Brain pericyte (primary cell): ENCODE measurements around the gene DOCK1.

Experiments used
- DNase-seq: peaks from one replicate; pipeline ENCODE4 v3.0.0-alpha.2; 2012; ENCODE audit warnings: low read depth, low spot score

The DOCK1 gene

GRCh38 chr10:127085957-127086356, 180.7 kb downstream of the DOCK1 start:
- DNase-seq, result no peak

- DNase-seq, result no peak
Measured at GRCh38 chr10:127088908-127089307, 183.7 kb downstream of the DOCK1 start.

GRCh38 chr10:127089446-127089845, 184.2 kb downstream of the DOCK1 start:
- DNase-seq, result no peak

- DNase-seq, result no peak
Measured at GRCh38 chr10:127090138-127090537, 184.9 kb downstream of the DOCK1 start.

GRCh38 chr10:127091354-127091753, 186.1 kb downstream of the DOCK1 start:
- no peak for DNase-seq

- DNase-seq, result no peak
Measured at GRCh38 chr10:127092916-127093315, 187.7 kb downstream of the DOCK1 start.

GRCh38 chr10:127094984-127095383, 189.8 kb downstream of the DOCK1 start:
- DNase-seq, result no peak

GRCh38 chr10:127100983-127101615, 195.9 kb downstream of the DOCK1 start:
- DNase-seq, result no peak

GRCh38 chr10:127102176-127102575, 196.9 kb downstream of the DOCK1 start:
- DNase-seq, result no peak

GRCh38 chr10:127115100-127115499, 209.9 kb downstream of the DOCK1 start:
- no peak for DNase-seq

- DNase-seq, result peak; percentile 12
Measured at GRCh38 chr10:127117125-127117524, 211.9 kb downstream of the DOCK1 start.

- no peak for DNase-seq
Measured at GRCh38 chr10:127118034-127118433, 212.8 kb downstream of the DOCK1 start.

GRCh38 chr10:127119936-127120335, 214.7 kb downstream of the DOCK1 start:
- no peak for DNase-seq

- no peak for DNase-seq
Measured at GRCh38 chr10:127122831-127123230, 217.6 kb downstream of the DOCK1 start.

GRCh38 chr10:127123626-127124025, 218.4 kb downstream of the DOCK1 start:
- DNase-seq, result no peak

- DNase-seq, result no peak
Measured at GRCh38 chr10:127125331-127125730, 220.1 kb downstream of the DOCK1 start.

- DNase-seq, result no peak
Measured at GRCh38 chr10:127127822-127128221, 222.6 kb downstream of the DOCK1 start.

GRCh38 chr10:127129104-127129503, 223.9 kb downstream of the DOCK1 start:
- no peak for DNase-seq

GRCh38 chr10:127132451-127132850, 227.2 kb downstream of the DOCK1 start:
- no peak for DNase-seq

- no peak for DNase-seq
Measured at GRCh38 chr10:127133225-127133624, 228.0 kb downstream of the DOCK1 start.

- DNase-seq, result no peak
Measured at GRCh38 chr10:127133672-127134500, 228.7 kb downstream of the DOCK1 start.

GRCh38 chr10:127135844-127136577, 230.8 kb downstream of the DOCK1 start:
- DNase-seq, result no peak
